OCI-LY1 (cell line): Measurements from ENCODE around the gene DIRAS1.

Experiments
- EZH2 ChIP-seq: fragments of 200-600 bp; sonication (generic), shearing (Covaris generic); IDR thresholded peaks from 2 replicates; pipeline ENCODE4 v1.8.0; 2017; ENCODE audit warnings: borderline replicate concordance, mixed run types, mild to moderate bottlenecking, antibody characterized with exemption, low read length, moderate library complexity, mixed read lengths
- TF ChIP-seq, protein P1 (sequence below): fragments of 200-600 bp; sonication (generic), shearing (Covaris generic); IDR thresholded peaks from 2 replicates; pipeline ENCODE4 v1.5.1; 2017; ENCODE audit warnings: mild to moderate bottlenecking, antibody characterized with exemption, low read length, moderate library complexity, mixed read lengths

DNA sequence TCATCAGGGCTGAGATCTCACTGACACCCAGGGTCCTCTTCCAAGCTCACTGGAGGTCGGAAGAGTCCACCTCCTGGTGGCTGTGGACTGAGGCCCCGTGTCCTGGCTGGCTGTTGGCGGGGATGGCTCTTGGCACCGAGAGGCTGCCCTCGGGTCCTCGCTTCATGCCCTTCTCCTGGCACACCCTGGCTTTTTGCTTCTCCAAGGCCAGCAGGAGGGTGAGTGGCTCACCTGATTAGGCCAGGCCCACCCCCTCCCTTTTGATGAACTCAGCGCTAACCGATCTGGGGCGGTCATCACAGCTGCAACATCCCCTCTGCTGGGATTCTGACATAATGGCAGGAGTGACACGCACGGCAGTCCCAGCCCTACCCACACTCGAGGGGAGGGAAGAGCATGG is 14.2 kb upstream of the DIRAS1 start:
- TF ChIP-seq, protein P1, sequence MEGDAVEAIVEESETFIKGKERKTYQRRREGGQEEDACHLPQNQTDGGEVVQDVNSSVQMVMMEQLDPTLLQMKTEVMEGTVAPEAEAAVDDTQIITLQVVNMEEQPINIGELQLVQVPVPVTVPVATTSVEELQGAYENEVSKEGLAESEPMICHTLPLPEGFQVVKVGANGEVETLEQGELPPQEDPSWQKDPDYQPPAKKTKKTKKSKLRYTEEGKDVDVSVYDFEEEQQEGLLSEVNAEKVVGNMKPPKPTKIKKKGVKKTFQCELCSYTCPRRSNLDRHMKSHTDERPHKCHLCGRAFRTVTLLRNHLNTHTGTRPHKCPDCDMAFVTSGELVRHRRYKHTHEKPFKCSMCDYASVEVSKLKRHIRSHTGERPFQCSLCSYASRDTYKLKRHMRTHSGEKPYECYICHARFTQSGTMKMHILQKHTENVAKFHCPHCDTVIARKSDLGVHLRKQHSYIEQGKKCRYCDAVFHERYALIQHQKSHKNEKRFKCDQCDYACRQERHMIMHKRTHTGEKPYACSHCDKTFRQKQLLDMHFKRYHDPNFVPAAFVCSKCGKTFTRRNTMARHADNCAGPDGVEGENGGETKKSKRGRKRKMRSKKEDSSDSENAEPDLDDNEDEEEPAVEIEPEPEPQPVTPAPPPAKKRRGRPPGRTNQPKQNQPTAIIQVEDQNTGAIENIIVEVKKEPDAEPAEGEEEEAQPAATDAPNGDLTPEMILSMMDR: no peak
- no peak for TF ChIP-seq EZH2
